HG03442 (cell line): ENCODE measurements around the gene ARHGEF16.

Experiments
- ATAC-seq: cut with Tn5 transposase; IDR thresholded peaks from one replicate; pipeline ENCODE4 v1.9.1; 2021; ENCODE audit warnings: mild to moderate bottlenecking, moderate library complexity; ENCODE audit not compliant: unreplicated experiment

The ARHGEF16 gene

GRCh38 chr1:3453891-3454810 is at the start of gene ARHGEF16:
Gene ARHGEF16 (plus strand): TSS chr1:3454665. CDS start chr1:3463085, 8,420 bp downstream.
- ATAC-seq: no peak

- no peak for ATAC-seq
Measured at GRCh38 chr1:3404801-3405200, 49.7 kb upstream of the ARHGEF16 start.

- ATAC-seq: no peak
Measured at GRCh38 chr1:3405491-3405890, 49.0 kb upstream of the ARHGEF16 start.

GRCh38 chr1:3405974-3406867 is 48.2 kb upstream of the ARHGEF16 start:
- ATAC-seq: no peak

- no peak for ATAC-seq
Measured at GRCh38 chr1:3407021-3407420, 47.4 kb upstream of the ARHGEF16 start.

- ATAC-seq: no peak
Measured at GRCh38 chr1:3408751-3409266, 45.7 kb upstream of the ARHGEF16 start.

GRCh38 chr1:3409366-3410141 is 44.9 kb upstream of the ARHGEF16 start:
- no peak for ATAC-seq

- ATAC-seq: no peak
Measured at GRCh38 chr1:3410142-3410925, 44.1 kb upstream of the ARHGEF16 start.

- no peak for ATAC-seq
Measured at GRCh38 chr1:3411806-3412205, 42.7 kb upstream of the ARHGEF16 start.

- ATAC-seq: no peak
Measured at GRCh38 chr1:3412376-3412775, 42.1 kb upstream of the ARHGEF16 start.

- no peak for ATAC-seq
Measured at GRCh38 chr1:3413975-3414710, 40.3 kb upstream of the ARHGEF16 start.

GRCh38 chr1:3415260-3416090 is 39.0 kb upstream of the ARHGEF16 start:
- no peak for ATAC-seq

- ATAC-seq: no peak
Measured at GRCh38 chr1:3417082-3417739, 37.3 kb upstream of the ARHGEF16 start.

- no peak for ATAC-seq
Measured at GRCh38 chr1:3417934-3418333, 36.5 kb upstream of the ARHGEF16 start.

- ATAC-seq: no peak
Measured at GRCh38 chr1:3418600-3418999, 35.9 kb upstream of the ARHGEF16 start.

GRCh38 chr1:3419415-3420204 is 34.9 kb upstream of the ARHGEF16 start:
- ATAC-seq: no peak
